T-cell (primary cell): ENCODE measurements around the gene ODC1. TPM values are rescaled to one million over a fixed set of nuclear protein-coding genes. Genes with fewer than 3 reads are reported as not detected.

ENCODE experiments used
- ATAC-seq, 4 experiments: fragments of 200-7000 bp in 3 of 4; fragments of 150-1000 bp in 1 of 4; cut with Tn5 transposase; replicated peaks in 1 of 4; 1 replicate in 3 of 4; 2 replicates in 1 of 4; pipeline ENCODE4 v1.10.0; 2021; ENCODE audit warnings: moderate library complexity in 3 of 4, mild to moderate bottlenecking in 2 of 4, moderate number of reproducible peaks in 1 of 4
- CTCF ChIA-PET, 2 donors: fragments of 300-600 bp; sonication (Branson Sonifier 250); formaldehyde crosslinking; loops; one replicate each; lab custom pipeline; 2022; ENCODE audit warnings: antibody characterized with exemption in 2 of 2; lab: Charles Lee
- POLR2A ChIA-PET, 2 donors: fragments of 300-600 bp; sonication (Branson Sonifier 250); formaldehyde crosslinking; loops; one replicate each; lab custom pipeline; 2022; ENCODE audit warnings: antibody characterized with exemption in 2 of 2; lab: Charles Lee
- DNase-seq, 35 experiments: peaks; one replicate each; pipeline versions ENCODE4 v3.0.0 to v3.0.0-alpha.2; 2013 to 2023
- H3K27ac ChIP-seq: one replicate; pipeline ENCODE4 v1.5.1; 2013; ENCODE audit warnings: low read length
- H3K27me3 ChIP-seq, 2 experiments: replicated peaks in 1 of 2; 1 replicate in 1 of 2; 2 replicates in 1 of 2; pipeline versions ENCODE4 v1.6.1 to v1.7.0; 2013; ENCODE audit warnings: low read length in 1 of 2, mixed read lengths in 1 of 2; ENCODE audit not compliant: control insufficient read depth in 2 of 2, insufficient read depth in 2 of 2; ENCODE audit errors: extremely low read depth in 1 of 2
- H3K36me3 ChIP-seq, 2 donors: 1 replicate in 1 of 2; 2 replicates in 1 of 2; pipeline versions ENCODE4 v1.6.1 to v1.7.0; 2013; ENCODE audit warnings: low read length in 1 of 2; ENCODE audit not compliant: control insufficient read depth in 2 of 2, insufficient read depth in 1 of 2; ENCODE audit errors: extremely low read depth in 1 of 2
- H3K4me1 ChIP-seq, 2 experiments: 1 replicate in 1 of 2; 2 replicates in 1 of 2; pipeline versions ENCODE4 v1.6.1 to v1.7.0; 2013; ENCODE audit warnings: low read length in 2 of 2, mixed read lengths in 1 of 2; ENCODE audit not compliant: insufficient read depth in 2 of 2, control insufficient read depth in 1 of 2; ENCODE audit errors: extremely low read depth in 1 of 2
- H3K4me3 ChIP-seq, 2 donors: 1 replicate in 1 of 2; 2 replicates in 1 of 2; pipeline versions ENCODE4 v1.5.1 to v1.7.0; 2013; ENCODE audit warnings: mild to moderate bottlenecking in 2 of 2, low read length in 1 of 2, moderate library complexity in 1 of 2; ENCODE audit not compliant: control insufficient read depth in 1 of 2; ENCODE audit errors: extremely low read depth in 1 of 2
- H3K9me3 ChIP-seq: 2 replicates; pipeline ENCODE4 v1.7.0; 2013
- H3K27ac Mint-ChIP-seq, 2 donors: one replicate each; pipeline ENCODE4 v1.8.0; 2020 to 2021; ENCODE audit warnings: mild to moderate bottlenecking in 2 of 2, mixed read lengths in 2 of 2
- H3K27me3 Mint-ChIP-seq, 2 donors: one replicate each; pipeline ENCODE4 v1.8.0; 2021 to 2022; ENCODE audit warnings: mixed read lengths in 2 of 2
- H3K36me3 Mint-ChIP-seq: one replicate; pipeline ENCODE4 v1.8.0; 2021; ENCODE audit warnings: mixed read lengths
- H3K4me1 Mint-ChIP-seq, 3 donors: one replicate each; pipeline ENCODE4 v1.8.0; 2020 to 2022; ENCODE audit warnings: mixed read lengths in 3 of 3, mild to moderate bottlenecking in 1 of 3
- H3K4me3 Mint-ChIP-seq, 3 donors: one replicate each; pipeline ENCODE4 v1.8.0; 2020 to 2022; ENCODE audit warnings: mild to moderate bottlenecking in 3 of 3, mixed read lengths in 3 of 3, moderate library complexity in 3 of 3
- H3K9me3 Mint-ChIP-seq, 3 donors: one replicate each; pipeline ENCODE4 v1.8.0; 2020 to 2022; ENCODE audit warnings: mixed read lengths in 3 of 3
- WGBS: methylation state at CpG from one replicate; pipeline ENCODE4 v1.1.5; 2013; ENCODE audit warnings: missing lambda C conversion rate; ENCODE audit not compliant: insufficient coverage; 5-methylcytosine and 5-hydroxymethylcytosine counted together
- total RNA-seq, 35 experiments: library from RNA in 6 of 35; stranded (reverse) in 6 of 35; fragments of 120-200 nt in 1 of 35; gene quantifications; one replicate each; pipeline versions ENCODE4 v1.2.1 to v1.2.4 and lab custom pipeline; 2013 to 2026

ODC1 gene
- total RNA-seq, 5 donors from 2014 or later (not counting 1 experiment from before 2014, with no cell fraction given), result 40.6 to 102 (median 53.3) TPM

DNA sequence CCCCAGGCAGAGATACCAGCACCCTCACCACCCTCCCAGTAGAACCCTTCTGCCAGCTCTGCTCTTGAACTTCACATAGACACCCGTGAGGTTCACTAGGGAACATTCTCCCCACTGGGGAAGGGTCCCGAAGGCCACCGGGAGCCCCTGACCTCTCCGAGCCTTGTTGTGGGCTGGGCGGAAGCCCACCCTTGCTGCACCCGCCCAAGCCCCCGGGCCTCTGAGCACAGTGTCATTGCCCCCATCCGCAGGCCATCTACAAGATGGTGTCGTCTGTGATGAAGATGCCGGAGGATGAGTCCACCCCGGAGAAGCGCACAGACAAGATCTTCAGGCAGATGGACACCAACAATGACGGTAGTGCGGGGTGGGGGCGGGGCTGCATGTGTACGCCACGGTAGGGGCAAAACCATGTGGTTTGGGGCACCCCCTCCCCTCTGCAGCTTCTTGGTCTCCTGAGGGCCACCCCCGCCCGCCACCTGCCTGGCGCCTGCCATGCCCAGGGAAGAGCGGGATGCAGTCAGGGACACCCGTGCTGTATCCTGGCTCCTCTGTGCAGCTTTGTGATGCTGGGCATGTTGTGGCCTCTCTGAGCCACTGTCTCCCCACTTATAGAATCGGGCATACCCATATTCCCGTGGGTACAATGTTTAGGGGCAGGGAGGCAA is 25.3 kb downstream of the ODC1 start:
- Mint-ChIP-seq H3K36me3 (peaks cover 47% of the 10 kb centered on the region), H3K4me3 (no peak overlapping the region), H3K27me3 (no peaks in the 10 kb centered on the region), H3K4me1 (peaks cover 0 to 3% (median 0%) of the 10 kb centered on the region in 3 donors), H3K9me3 (no peaks in the 10 kb centered on the region), H3K27ac (no peak overlapping the region)
- Histone ChIP-seq H3K9me3 (no peaks in the 10 kb centered on the region), H3K4me1 (no peaks in the 10 kb centered on the region), H3K36me3 (peaks cover 45 to 80% of the 10 kb centered on the region in 2 donors), H3K4me3 (no peak overlapping the region), H3K27ac (no peak overlapping the region), H3K27me3 (no peaks in the 10 kb centered on the region)
- DNase-seq (no peak), ATAC-seq (no peak)
- ChIA-PET POLR2A (no interaction called here), CTCF (interaction anchor here in 1 of 2 donors (1.9 kb wide), 1 partner anchor 12 kb away, joined by 4 read pairs; no protein-coding TSS in a partner anchor)
- 96% methylated on average over 17 of the region's 24 CpGs for WGBS

DNA sequence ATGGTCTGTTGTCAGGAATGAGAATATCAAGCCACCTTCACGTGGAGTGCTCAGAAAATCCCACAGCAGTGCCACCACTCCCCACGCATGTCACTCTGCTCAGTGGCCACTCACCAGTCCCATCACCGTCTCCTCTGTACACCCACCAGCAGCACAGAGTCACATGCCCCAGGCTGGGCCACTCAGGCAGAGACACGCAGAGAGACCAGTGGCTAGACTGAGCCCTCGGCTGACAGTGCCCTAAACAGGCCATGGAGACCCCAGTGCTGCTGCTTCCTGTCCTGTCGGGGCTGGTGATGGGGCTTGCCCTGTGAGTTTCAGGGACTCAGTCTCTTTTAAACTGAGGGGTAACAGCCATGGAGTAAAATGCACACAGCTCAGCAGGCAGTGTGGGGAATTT is 25.9 kb downstream of the ODC1 start:
- Histone ChIP-seq H3K27me3 (no peaks in the 10 kb centered on the region), H3K4me1 (no peaks in the 10 kb centered on the region), H3K36me3 (peaks cover 45 to 73% of the 10 kb centered on the region in 2 donors), H3K27ac (no peak overlapping the region), H3K4me3 (no peak overlapping the region), H3K9me3 (no peaks in the 10 kb centered on the region)
- Mint-ChIP-seq H3K4me3 (no peak overlapping the region), H3K4me1 (peaks cover 0 to 6% (median 3%) of the 10 kb centered on the region in 3 donors), H3K27ac (no peak overlapping the region), H3K36me3 (peaks cover 42% of the 10 kb centered on the region), H3K9me3 (no peaks in the 10 kb centered on the region), H3K27me3 (no peaks in the 10 kb centered on the region)
- WGBS, result 92% methylated on average over 6 of the region's 6 CpGs
- POLR2A ChIA-PET, result no interaction called here
- CTCF ChIA-PET, result interaction anchor here in 1 of 2 donors (1.9 kb wide), 1 partner anchor 13 kb away, joined by 4 read pairs; no protein-coding TSS in a partner anchor
- no peak for DNase-seq
- ATAC-seq, result no peak

DNA sequence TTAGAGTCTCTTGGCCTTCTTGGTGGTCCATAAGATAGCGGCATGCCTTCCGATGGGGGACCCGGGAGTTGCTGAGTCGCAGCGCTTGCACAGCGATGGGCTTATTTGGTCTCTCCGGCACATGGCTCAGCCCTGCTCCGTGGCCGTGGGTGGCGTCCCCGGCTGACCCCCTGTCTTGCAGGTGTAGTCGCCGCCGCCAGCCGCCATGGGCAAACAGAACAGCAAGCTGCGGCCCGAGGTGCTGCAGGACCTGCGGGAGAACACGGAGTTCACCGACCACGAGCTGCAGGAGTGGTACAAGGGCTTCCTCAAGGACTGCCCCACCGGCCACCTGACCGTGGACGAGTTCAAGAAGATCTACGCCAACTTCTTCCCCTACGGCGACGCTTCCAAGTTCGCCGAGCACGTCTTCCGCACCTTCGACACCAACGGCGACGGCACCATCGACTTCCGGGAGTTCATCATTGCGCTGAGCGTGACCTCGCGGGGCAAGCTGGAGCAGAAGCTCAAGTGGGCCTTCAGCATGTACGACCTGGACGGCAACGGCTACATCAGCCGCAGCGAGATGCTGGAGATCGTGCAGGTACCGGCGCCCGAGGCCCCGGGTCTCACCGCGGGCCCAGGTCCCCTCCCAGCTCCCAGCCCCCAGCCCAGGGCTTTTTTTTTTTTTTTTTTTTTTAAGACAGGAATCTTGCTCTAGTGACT is 28.4 kb downstream of the ODC1 start:
- DNase-seq, result no peak
- Mint-ChIP-seq H3K4me3 (no peak overlapping the region), H3K9me3 (no peaks in the 10 kb centered on the region), H3K36me3 (peaks cover 28% of the 10 kb centered on the region), H3K27ac (no peak overlapping the region), H3K4me1 (peaks cover 3 to 6% (median 4%) of the 10 kb centered on the region in 3 donors), H3K27me3 (no peaks in the 10 kb centered on the region)
- Histone ChIP-seq H3K4me1 (no peaks in the 10 kb centered on the region), H3K27ac (no peak overlapping the region), H3K36me3 (peaks cover 32 to 49% of the 10 kb centered on the region in 2 donors), H3K27me3 (no peaks in the 10 kb centered on the region), H3K4me3 (no peak overlapping the region), H3K9me3 (no peaks in the 10 kb centered on the region)
- ChIA-PET POLR2A (interaction anchor here in 1 of 2 donors (0.7 kb wide), 1 partner anchor 92 kb away, joined by 14 read pairs; no protein-coding TSS in a partner anchor), CTCF (interaction anchor here in 1 of 2 donors (0.6 kb wide), 2 partner anchors 12 to 16 kb away, joined by 5 to 6 read pairs; no protein-coding TSS in a partner anchor)
- ATAC-seq, result no peak
- WGBS, result 97% methylated on average over 42 of the region's 54 CpGs

DNA sequence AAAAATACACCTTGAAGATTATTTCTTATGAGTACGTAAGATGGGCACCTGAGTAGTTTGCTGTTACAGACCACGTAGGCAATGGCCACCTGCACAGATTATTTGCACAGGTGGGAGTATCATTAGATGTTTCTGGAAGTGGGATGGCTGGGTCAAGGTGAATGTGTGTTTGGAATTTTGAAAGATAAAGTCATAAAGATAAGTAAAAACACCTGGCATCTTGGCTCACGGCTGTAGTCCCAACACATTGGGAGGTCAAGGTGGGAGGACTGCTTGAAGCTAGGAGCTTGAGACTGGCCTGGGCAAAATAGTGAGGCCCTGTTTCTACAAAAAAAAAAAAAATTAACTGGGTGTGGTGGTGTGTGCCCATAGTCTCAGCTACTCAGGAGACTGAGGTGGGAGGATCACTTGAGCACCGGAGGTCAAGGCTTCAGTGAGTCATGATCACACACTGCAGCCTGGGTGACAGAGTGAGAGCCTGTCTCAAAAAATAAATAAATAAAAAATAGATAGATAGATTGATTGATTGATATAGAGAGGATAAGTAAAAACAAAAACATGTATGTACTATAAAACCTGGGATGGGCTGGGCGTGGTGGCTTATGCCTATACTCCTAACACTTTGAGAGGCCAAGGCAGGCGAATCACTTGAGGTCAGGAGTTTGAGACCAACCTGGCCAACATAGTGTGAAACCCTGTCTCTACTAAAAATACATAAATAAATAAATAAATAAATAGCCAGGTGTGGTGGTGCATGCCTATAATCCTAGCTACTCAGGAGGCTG is 30.4 kb downstream of the ODC1 start:
- DNase-seq (no peak), ATAC-seq (no peak)
- Mint-ChIP-seq H3K27me3 (no peaks in the 10 kb centered on the region), H3K36me3 (peaks cover 21% of the 10 kb centered on the region), H3K9me3 (no peaks in the 10 kb centered on the region), H3K4me1 (peaks cover 4 to 6% (median 5%) of the 10 kb centered on the region in 3 donors), H3K27ac (no peak overlapping the region), H3K4me3 (no peak overlapping the region)
- H3K27ac ChIP-seq, result no peak overlapping the region
- no peaks in the 10 kb centered on the region for H3K9me3 ChIP-seq
- H3K4me3 ChIP-seq, result no peak overlapping the region
- peaks cover 19 to 32% of the 10 kb centered on the region in 2 donors for H3K36me3 ChIP-seq
- WGBS, result 90% methylated on average over 2 of the region's 6 CpGs
- H3K4me1 ChIP-seq, result no peaks in the 10 kb centered on the region
- H3K27me3 ChIP-seq, result no peaks in the 10 kb centered on the region
- ChIA-PET POLR2A (interaction anchor here in 1 of 2 donors (0.6 kb wide), 1 partner anchor 44 kb away, joined by 3 read pairs; no protein-coding TSS in a partner anchor), CTCF (interaction anchor here in 1 of 2 donors (1.0 kb wide), 1 partner anchor 9 kb away, joined by 6 read pairs; no protein-coding TSS in a partner anchor)

DNA sequence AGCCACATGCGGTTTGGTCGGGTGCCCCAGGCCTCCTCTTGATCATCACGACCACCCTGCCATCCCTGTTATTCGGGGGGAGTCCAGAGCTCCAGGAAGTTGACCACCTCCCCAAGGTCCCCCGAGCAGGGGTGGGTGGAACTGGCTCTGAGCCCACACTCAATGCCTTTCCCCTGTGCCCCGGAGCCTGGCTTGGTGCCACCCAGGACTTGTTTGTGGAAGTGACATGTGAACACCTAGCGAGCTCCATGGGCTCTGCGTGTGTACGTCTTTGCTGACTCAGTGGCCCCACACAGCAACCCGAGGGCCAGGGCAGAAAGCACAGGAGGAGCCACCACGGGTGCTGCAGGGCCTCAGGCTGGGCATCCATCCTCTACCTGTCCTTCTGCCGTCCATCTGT is 32.5 kb downstream of the ODC1 start:
- no peaks in the 10 kb centered on the region for H3K27me3 ChIP-seq
- peaks cover 25% of the 10 kb centered on the region for H3K36me3 Mint-ChIP-seq
- H3K27ac ChIP-seq, result no peak overlapping the region
- no peak overlapping the region for H3K27ac Mint-ChIP-seq
- no peaks in the 10 kb centered on the region for H3K27me3 Mint-ChIP-seq
- no peak for ATAC-seq
- peaks cover 4 to 8% (median 7%) of the 10 kb centered on the region in 3 donors for H3K4me1 Mint-ChIP-seq
- peaks cover 10 to 28% of the 10 kb centered on the region in 2 donors for H3K36me3 ChIP-seq
- H3K4me3 ChIP-seq, result no peak overlapping the region
- H3K4me3 Mint-ChIP-seq, result no peak overlapping the region
- DNase-seq, result no peak
- no peaks in the 10 kb centered on the region for H3K9me3 ChIP-seq
- ChIA-PET CTCF (interaction anchor here in 1 of 2 donors (0.6 kb wide), 1 partner anchor 350 kb away, joined by 3 read pairs; no protein-coding TSS in a partner anchor), POLR2A (no interaction called here)
- WGBS, result 92% methylated on average over 11 of the region's 12 CpGs
- H3K4me1 ChIP-seq, result no peaks in the 10 kb centered on the region
- no peaks in the 10 kb centered on the region for H3K9me3 Mint-ChIP-seq

DNA sequence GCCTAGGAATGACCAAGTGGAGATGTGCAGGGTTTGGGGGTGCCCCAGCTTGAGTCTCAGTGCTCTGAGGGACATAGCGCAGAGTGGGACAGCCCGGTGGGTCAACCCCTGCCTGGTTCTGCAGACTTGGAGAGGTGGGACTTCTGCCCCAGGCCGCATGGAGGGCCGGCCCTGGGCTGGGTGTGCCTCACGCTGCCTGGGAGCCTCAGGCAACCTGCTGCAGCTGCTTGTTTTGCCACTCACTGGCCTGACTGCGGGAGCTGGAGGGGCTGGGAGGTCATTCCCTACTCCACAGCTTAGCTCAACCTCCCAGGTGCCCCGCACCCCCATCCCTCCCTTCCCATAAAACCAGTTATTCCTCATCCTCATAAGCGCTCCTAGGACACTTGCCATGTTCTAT is 33.1 kb downstream of the ODC1 start:
- Histone ChIP-seq H3K27me3 (no peaks in the 10 kb centered on the region), H3K4me3 (no peak overlapping the region), H3K36me3 (peaks cover 6 to 23% of the 10 kb centered on the region in 2 donors), H3K9me3 (no peaks in the 10 kb centered on the region), H3K4me1 (no peaks in the 10 kb centered on the region), H3K27ac (no peak overlapping the region)
- ChIA-PET CTCF (no interaction called here), POLR2A (no interaction called here)
- no peak overlapping the region for H3K4me3 Mint-ChIP-seq
- H3K4me1 Mint-ChIP-seq, result peaks cover 4 to 11% (median 7%) of the 10 kb centered on the region in 3 donors
- 95% methylated on average over 6 of the region's 8 CpGs for WGBS
- H3K27ac Mint-ChIP-seq, result no peak overlapping the region
- DNase-seq, result no peak
- no peak for ATAC-seq
- no peaks in the 10 kb centered on the region for H3K9me3 Mint-ChIP-seq
- peaks cover 21% of the 10 kb centered on the region for H3K36me3 Mint-ChIP-seq
- H3K27me3 Mint-ChIP-seq, result no peaks in the 10 kb centered on the region
